Epithelial cell of prostate (primary cell): ENCODE results near the gene LOXL4.

Experiments used
- DNase-seq: peaks from one replicate; pipeline ENCODE4 v3.0.0-alpha.2; 2011; ENCODE audit warnings: low read depth, low spot score
- H3K27ac ChIP-seq: fragments of 450-650 bp; 2 replicates; pipeline ENCODE4 v1.5.1; 2017; ENCODE audit warnings: mild to moderate bottlenecking

LOXL4 gene

DNA sequence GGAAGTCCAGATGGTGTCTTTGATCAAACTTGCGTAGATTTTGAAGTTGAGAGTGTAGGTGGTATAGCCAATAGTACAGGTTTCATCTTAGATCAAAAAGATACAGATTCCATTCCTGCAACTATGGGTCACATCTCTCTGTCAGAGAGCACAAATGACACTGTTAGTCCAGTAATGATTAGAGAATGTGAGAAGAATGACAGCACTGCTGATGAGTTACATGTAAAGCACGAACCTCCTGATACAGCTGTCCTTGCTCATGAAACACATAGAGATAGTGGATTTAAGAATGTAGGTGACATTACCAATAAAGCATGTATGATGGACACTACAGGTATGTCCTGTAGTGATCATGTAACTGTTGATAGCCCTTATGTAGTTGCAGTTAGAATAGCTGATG, 59.1 kb downstream of the LOXL4 start:
- no peak for DNase-seq
- H3K27ac ChIP-seq = no peak overlapping the region

DNA sequence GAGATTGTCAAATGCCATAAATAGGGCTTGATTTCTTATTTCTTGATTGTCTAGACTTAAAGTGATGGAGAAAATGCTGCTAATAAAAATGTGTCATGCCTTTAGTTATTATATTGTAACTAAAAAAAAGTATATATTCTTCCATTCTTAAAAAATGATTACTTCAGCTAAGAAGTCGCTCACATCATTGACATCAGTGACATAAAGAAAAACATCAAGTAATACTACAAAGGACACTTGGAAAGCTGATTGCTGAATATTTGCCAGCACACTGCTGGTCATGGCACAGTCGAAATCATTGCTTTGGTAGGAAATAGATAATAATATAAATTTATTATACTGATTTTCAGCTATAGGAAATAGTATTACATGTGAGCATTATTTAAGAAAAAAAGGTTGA, 62.6 kb downstream of the LOXL4 start:
- H3K27ac ChIP-seq = no peak overlapping the region
- DNase-seq = no peak

DNA sequence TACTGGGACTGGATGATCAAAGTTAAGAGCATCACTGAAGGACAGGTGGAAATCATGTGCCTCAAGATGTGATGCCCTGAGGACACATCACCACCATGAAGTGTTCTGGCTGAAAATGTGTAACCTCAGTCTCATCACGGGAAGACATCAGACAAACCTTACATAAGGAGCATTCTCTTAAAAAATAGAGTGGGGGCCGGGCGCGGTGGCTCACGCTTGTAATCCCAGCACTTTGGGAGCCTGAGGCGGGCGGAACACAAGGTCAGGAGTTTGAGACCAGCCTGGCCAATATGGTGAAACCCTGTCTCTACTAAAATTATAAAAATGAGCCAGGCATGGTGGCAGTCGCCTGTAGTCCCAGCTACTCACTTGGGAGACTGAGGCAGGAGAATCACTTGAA, 65.6 kb downstream of the LOXL4 start:
- no peak for DNase-seq
- H3K27ac ChIP-seq = no peak overlapping the region

DNA sequence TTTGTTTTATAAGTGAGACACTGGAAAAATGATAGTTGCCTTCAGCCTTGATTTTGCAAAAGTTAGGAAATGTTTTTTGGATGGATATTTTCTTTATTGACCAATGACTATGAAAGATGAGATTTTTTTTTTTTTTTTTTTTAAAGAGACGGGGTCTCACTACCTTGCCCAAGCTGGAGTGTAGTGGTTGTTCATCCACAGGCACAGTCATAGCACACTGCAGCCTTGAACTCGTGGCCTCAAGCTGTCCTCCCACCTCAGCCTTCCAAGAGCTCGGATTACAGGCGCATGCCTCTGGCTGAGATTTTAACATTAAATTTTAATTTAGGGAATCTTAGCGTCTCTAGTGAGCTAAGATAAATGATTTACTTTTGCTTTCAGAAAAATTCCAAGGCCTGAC, 66.2 kb downstream of the LOXL4 start:
- no peak overlapping the region for H3K27ac ChIP-seq
- DNase-seq = no peak
